B cell (primary cell): Measurements from ENCODE around the gene PAX1. TPM values are rescaled to one million over a fixed set of nuclear protein-coding genes. Genes with fewer than 3 reads are reported as not detected.

Experiments used
- ATAC-seq: fragments of 200-7000 bp; cut with Tn5 transposase; one replicate; pipeline ENCODE4 v1.10.0; 2021; ENCODE audit warnings: low read depth, mild to moderate bottlenecking, moderate number of reproducible peaks, moderate library complexity
- CTCF ChIA-PET: fragments of 350-600 bp; sonication (Branson Sonifier 250); formaldehyde crosslinking; loops from one replicate; lab custom pipeline; 2021; ENCODE audit warnings: antibody characterized with exemption, inconsistent platforms; lab: Charles Lee
- POLR2A ChIA-PET: fragments of 350-600 bp; sonication (Branson Sonifier 250); formaldehyde crosslinking; loops from one replicate; lab custom pipeline; 2021; ENCODE audit warnings: antibody characterized with exemption; lab: Charles Lee
- DNase-seq: peaks from one replicate; pipeline ENCODE4 v3.0.0; 2013
- H2AFZ ChIP-seq: 2 replicates; pipeline ENCODE4 v1.6.1; 2012; ENCODE audit warnings: mild to moderate bottlenecking, low read depth, low read length; ENCODE audit not compliant: insufficient read depth, poor library complexity, severe bottlenecking
- H3K27ac ChIP-seq, 2 donors: 1 replicate in 1 of 2; 2 replicates in 1 of 2; pipeline ENCODE4 v1.5.1; 2012 to 2013; ENCODE audit warnings: low read length in 2 of 2, mild to moderate bottlenecking in 2 of 2, moderate library complexity in 1 of 2
- H3K27me3 ChIP-seq, 4 experiments: fragments of 200-600 bp in 1 of 4; sonication (generic) in 1 of 4; replicated peaks in 1 of 4; 1 replicate in 2 of 4; 2 replicates in 2 of 4; pipeline versions ENCODE4 v1.6.1 to v1.7.0; 2013 to 2016; ENCODE audit warnings: low read length in 3 of 4, mild to moderate bottlenecking in 2 of 4, mixed read lengths in 1 of 4, moderate library complexity in 1 of 4; ENCODE audit not compliant: insufficient read depth in 4 of 4, control insufficient read depth in 3 of 4; ENCODE audit errors: control extremely low read depth in 1 of 4
- H3K36me3 ChIP-seq, 2 experiments: replicated peaks in 1 of 2; 1 replicate in 1 of 2; 2 replicates in 1 of 2; pipeline versions ENCODE4 v1.6.1 to v1.7.1; 2013; ENCODE audit warnings: low read length in 1 of 2; ENCODE audit not compliant: insufficient read depth in 2 of 2, control insufficient read depth in 1 of 2; ENCODE audit errors: control extremely low read depth in 1 of 2, extremely low read depth in 1 of 2
- H3K4me1 ChIP-seq, 2 donors: fragments of 200-600 bp in 1 of 2; sonication (generic) in 1 of 2; 1 replicate in 1 of 2; 2 replicates in 1 of 2; pipeline versions ENCODE4 v1.5.1 to v1.6.1; 2013 to 2017; ENCODE audit warnings: low read length in 2 of 2; ENCODE audit not compliant: control insufficient read depth in 2 of 2, insufficient read depth in 2 of 2
- H3K4me2 ChIP-seq: replicated peaks from 2 replicates; pipeline ENCODE3; 2012; ENCODE audit warnings: mild to moderate bottlenecking, low read depth, low read length; ENCODE audit not compliant: poor library complexity, severe bottlenecking
- H3K4me3 ChIP-seq, 5 experiments: fragments of 200-600 bp in 1 of 5; sonication (generic) in 1 of 5; 1 replicate in 3 of 5; 2 replicates in 2 of 5; pipeline versions ENCODE4 v1.5.1 to v1.7.0; 2011 to 2016; ENCODE audit warnings: low read length in 4 of 5, mild to moderate bottlenecking in 4 of 5, low read depth in 2 of 5, control low read depth in 1 of 5, moderate library complexity in 1 of 5; ENCODE audit not compliant: insufficient read depth in 1 of 5; ENCODE audit errors: control extremely low read depth in 1 of 5, extremely low read depth in 1 of 5
- H3K79me2 ChIP-seq: fragments of 200-600 bp; sonication (generic); one replicate; pipeline ENCODE4 v1.6.0; 2016; ENCODE audit warnings: low read length; ENCODE audit not compliant: control insufficient read depth, insufficient read depth
- H3K9ac ChIP-seq: fragments of 200-600 bp; sonication (generic); 2 replicates; pipeline ENCODE4 v1.6.1; 2017; ENCODE audit warnings: mild to moderate bottlenecking, low read length, moderate library complexity
- H3K9me3 ChIP-seq, 3 donors: one replicate each; pipeline versions ENCODE4 v1.6.1 to v1.7.1; 2013; ENCODE audit warnings: low read length in 2 of 3; ENCODE audit not compliant: control insufficient read depth in 2 of 3, insufficient read depth in 1 of 3; ENCODE audit errors: control extremely low read depth in 1 of 3
- H4K20me1 ChIP-seq: 2 replicates; pipeline ENCODE4 v1.6.0; 2012; ENCODE audit warnings: mild to moderate bottlenecking, low read length; ENCODE audit not compliant: insufficient read depth, control insufficient read depth, poor library complexity, severe bottlenecking
- H3K27ac Mint-ChIP-seq: one replicate; pipeline ENCODE4 v1.8.0; 2021; ENCODE audit warnings: mixed read lengths
- H3K27me3 Mint-ChIP-seq: one replicate; pipeline ENCODE4 v1.8.0; 2021; ENCODE audit warnings: mixed read lengths
- H3K4me1 Mint-ChIP-seq: one replicate; pipeline ENCODE4 v1.8.0; 2021; ENCODE audit warnings: mixed read lengths
- H3K4me3 Mint-ChIP-seq: one replicate; pipeline ENCODE4 v1.8.0; 2021; ENCODE audit warnings: mixed read lengths
- H3K9me3 Mint-ChIP-seq: one replicate; pipeline ENCODE4 v1.8.0; 2022; ENCODE audit warnings: mixed read lengths; ENCODE audit not compliant: insufficient read depth
- EZH2 ChIP-seq: IDR thresholded peaks from 2 replicates; pipeline ENCODE4 v1.6.1; 2012; ENCODE audit warnings: borderline replicate concordance, low read depth, mild to moderate bottlenecking, moderate library complexity, low read length; ENCODE audit not compliant: insufficient read depth, poor library complexity, severe bottlenecking
- WGBS: methylation state at CpG from one replicate; pipeline ENCODE4 v1.1.5; 2013; ENCODE audit warnings: missing lambda C conversion rate; ENCODE audit not compliant: insufficient coverage; 5-methylcytosine and 5-hydroxymethylcytosine counted together
- intact Hi-C: fragments of 100-400 bp; cut with micrococcal nuclease; formaldehyde crosslinking; loops from one replicate; pipeline ENCODE4 v1.10.0; 2022
- polyA plus RNA-seq: library from polyadenylated mRNA; depleted of rRNA; stranded (reverse); fragments of >200 nt; gene quantifications from 2 replicates; pipeline ENCODE4 v1.2.3, GENCODE V29; 2012
- total RNA-seq, 2 donors: library from RNA; stranded (reverse); fragments of 120-200 nt in 1 of 2; gene quantifications; 1 replicate in 1 of 2; 2 replicates in 1 of 2; pipeline versions ENCODE4 v1.2.3 to v1.2.4, GENCODE V29; 2013 to 2022
- TF ChIP-seq, protein P1 (sequence below): fragments of 200-600 bp; IDR thresholded peaks from one replicate; pipeline ENCODE4 v1.8.0; 2022; ENCODE audit warnings: antibody characterized with exemption, mild to moderate bottlenecking

The PAX1 gene
- total and polyA plus RNA-seq, 2 donors (not counting 1 experiment from before 2014, with no cell fraction given), result not detected

DNA sequence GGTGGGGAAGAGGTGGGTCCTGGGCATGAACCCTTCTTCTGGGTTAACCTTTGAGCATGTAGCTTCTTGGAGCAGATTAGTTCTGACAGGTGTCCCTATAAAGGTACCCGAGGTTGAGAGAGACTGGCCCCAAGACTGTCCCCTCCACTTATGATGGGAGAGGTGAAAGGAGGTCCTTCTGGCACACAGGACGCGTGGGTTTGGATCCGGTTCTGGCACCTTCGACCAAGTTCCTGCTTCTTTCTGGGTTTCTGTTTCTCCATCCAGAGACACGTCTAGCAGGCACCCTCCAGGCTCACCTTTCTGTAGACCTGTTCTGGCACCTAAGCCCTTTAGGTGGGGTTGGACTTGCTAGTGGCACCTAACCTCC is 4.1 kb downstream of the PAX1 start:
- ChIA-PET POLR2A (no interaction called here), CTCF (no interaction called here)
- Mint-ChIP-seq H3K4me1 (peaks cover under 1% of the 10 kb centered on the region), H3K9me3 (no peaks in the 10 kb centered on the region), H3K27ac (no peak overlapping the region), H3K4me3 (no peak overlapping the region), H3K27me3 (peaks cover 53% of the 10 kb centered on the region)
- H3K9ac ChIP-seq, result no peak overlapping the region
- no peak overlapping the region for H3K4me2 ChIP-seq
- H3K36me3 ChIP-seq, result no peaks in the 10 kb centered on the region
- intact Hi-C loops, result no loop called here
- no peaks in the 10 kb centered on the region for H3K79me2 ChIP-seq
- H3K27ac ChIP-seq, result no peak overlapping the region
- no peaks in the 10 kb centered on the region for H3K4me1 ChIP-seq
- TF ChIP-seq, protein P1, sequence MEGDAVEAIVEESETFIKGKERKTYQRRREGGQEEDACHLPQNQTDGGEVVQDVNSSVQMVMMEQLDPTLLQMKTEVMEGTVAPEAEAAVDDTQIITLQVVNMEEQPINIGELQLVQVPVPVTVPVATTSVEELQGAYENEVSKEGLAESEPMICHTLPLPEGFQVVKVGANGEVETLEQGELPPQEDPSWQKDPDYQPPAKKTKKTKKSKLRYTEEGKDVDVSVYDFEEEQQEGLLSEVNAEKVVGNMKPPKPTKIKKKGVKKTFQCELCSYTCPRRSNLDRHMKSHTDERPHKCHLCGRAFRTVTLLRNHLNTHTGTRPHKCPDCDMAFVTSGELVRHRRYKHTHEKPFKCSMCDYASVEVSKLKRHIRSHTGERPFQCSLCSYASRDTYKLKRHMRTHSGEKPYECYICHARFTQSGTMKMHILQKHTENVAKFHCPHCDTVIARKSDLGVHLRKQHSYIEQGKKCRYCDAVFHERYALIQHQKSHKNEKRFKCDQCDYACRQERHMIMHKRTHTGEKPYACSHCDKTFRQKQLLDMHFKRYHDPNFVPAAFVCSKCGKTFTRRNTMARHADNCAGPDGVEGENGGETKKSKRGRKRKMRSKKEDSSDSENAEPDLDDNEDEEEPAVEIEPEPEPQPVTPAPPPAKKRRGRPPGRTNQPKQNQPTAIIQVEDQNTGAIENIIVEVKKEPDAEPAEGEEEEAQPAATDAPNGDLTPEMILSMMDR, result no peak
- TF ChIP-seq EZH2, result no peak
- H3K9me3 ChIP-seq, result peaks cover 0 to 9% (median 0%) of the 10 kb centered on the region in 3 donors
- H3K4me3 ChIP-seq, result no peak overlapping the region
- DNase-seq (no peak), ATAC-seq (no peak)
- H3K27me3 ChIP-seq, result peaks cover 0 to 60% (median 20%) of the 10 kb centered on the region in 4 experiments
- WGBS, result no CpG with 5 or more reads among the region's 6 CpGs
- no peak overlapping the region for H2AFZ ChIP-seq
- H4K20me1 ChIP-seq, result no peaks in the 10 kb centered on the region

DNA sequence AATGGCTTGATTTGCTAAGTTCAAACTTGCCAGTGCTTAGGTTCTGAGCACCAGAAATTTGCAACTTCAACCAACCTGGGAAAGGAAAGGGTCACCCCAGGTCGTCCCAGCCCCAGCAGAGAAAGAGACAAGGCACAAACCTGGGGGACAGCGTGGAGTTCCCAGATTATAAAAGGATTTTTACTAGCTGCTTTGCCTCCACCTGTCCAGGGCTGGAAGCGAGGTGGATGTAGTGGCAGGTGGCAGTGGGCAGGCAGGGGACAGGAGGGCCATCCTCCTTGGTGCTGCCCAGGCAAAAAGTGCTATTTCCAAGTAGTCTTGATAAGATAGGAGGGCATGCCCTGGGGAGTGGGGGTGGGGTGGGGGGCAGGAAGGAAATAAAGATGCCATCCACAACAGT is 4.9 kb downstream of the PAX1 start:
- H4K20me1 ChIP-seq, result no peaks in the 10 kb centered on the region
- no peak overlapping the region for H3K4me3 ChIP-seq
- H3K9me3 Mint-ChIP-seq, result no peaks in the 10 kb centered on the region
- peaks cover 0 to 63% (median 17%) of the 10 kb centered on the region in 4 experiments for H3K27me3 ChIP-seq
- no peak overlapping the region for H3K4me2 ChIP-seq
- TF ChIP-seq, protein P1, result no peak
- no peak for TF ChIP-seq EZH2
- H3K36me3 ChIP-seq, result no peaks in the 10 kb centered on the region
- H3K79me2 ChIP-seq, result no peaks in the 10 kb centered on the region
- 6% methylated on average over 3 of the region's 3 CpGs for WGBS
- intact Hi-C loops, result no loop called here
- no peak for DNase-seq
- no peak for ATAC-seq
- peaks cover 53% of the 10 kb centered on the region for H3K27me3 Mint-ChIP-seq
- no peaks in the 10 kb centered on the region for H3K4me1 ChIP-seq
- H2AFZ ChIP-seq, result no peak overlapping the region
- H3K9ac ChIP-seq, result no peak overlapping the region
- peaks cover 0 to 6% (median 0%) of the 10 kb centered on the region in 3 donors for H3K9me3 ChIP-seq
- CTCF ChIA-PET, result interaction anchor here (1.8 kb wide), 1 partner anchor 10 kb away, joined by 13 read pairs; no protein-coding TSS in a partner anchor
- H3K27ac ChIP-seq, result no peak overlapping the region
- no peak overlapping the region for H3K4me3 Mint-ChIP-seq
- no peak overlapping the region for H3K27ac Mint-ChIP-seq
- H3K4me1 Mint-ChIP-seq, result no peaks in the 10 kb centered on the region
- POLR2A ChIA-PET, result no interaction called here
